ENCODE measurements around the gene NMT1. TPM values are rescaled to one million over a fixed set of nuclear protein-coding genes. Genes with fewer than 3 reads are reported as not detected.

The NMT1 gene
- total RNA-seq, 1 experiment from 2014 or later: 152 TPM

GRCh38 chr17:45149037-45149668 lies 88.0 kb downstream of the NMT1 start (continued):
- TF ChIP-seq AFF4 (CRISPR knock-in tag; IDR thresholded peaks at IDR 0.05; ENCODE audit: borderline replicate concordance) (no peak), FOXK1 (CRISPR knock-in tag; IDR thresholded peaks at IDR 0.05) (no peak), ZBTB43 (CRISPR knock-in tag; IDR thresholded peaks at IDR 0.05) (no peak), ZNF138 (CRISPR knock-in tag; conservative IDR thresholded peaks at IDR 0.05) (no peak), ZSCAN18 (CRISPR knock-in tag; IDR thresholded peaks at IDR 0.05) (no peak), PRDM15 (CRISPR knock-in tag; IDR thresholded peaks at IDR 0.05) (no peak), AR (CRISPR knock-in tag; IDR thresholded peaks at IDR 0.05) (no peak), ERG (CRISPR knock-in tag; IDR thresholded peaks at IDR 0.05) (no peak), STAT6 (CRISPR knock-in tag; conservative IDR thresholded peaks at IDR 0.05; ENCODE audit: low read depth) (no peak), ESRRA (CRISPR knock-in tag; IDR thresholded peaks at IDR 0.05; ENCODE audit: borderline replicate concordance) (no peak), ATF6 (CRISPR knock-in tag; IDR thresholded peaks at IDR 0.05) (no peak)
